H1 (cell line): ENCODE results near the gene OR7G2. TPM values are rescaled to one million over a fixed set of nuclear protein-coding genes. Genes with fewer than 3 reads are reported as not detected.
A peak's percentile ranks its signal among the peaks of the same experiment; 100 is the strongest.
"Not testable (repeated sequence)": the region's sequence is repeated elsewhere in the genome, so short reads cannot be mapped to it uniquely, and the experiment has no call there.

Experiments
- CTCF ChIA-PET: fragments of 300-600 bp; sonication (Branson Sonifier 250); formaldehyde crosslinking; loops from one replicate; lab custom pipeline; 2021; ENCODE audit not compliant: partially characterized antibody; lab: Charles Lee
- POLR2A ChIA-PET: fragments of 300-600 bp; sonication (Branson Sonifier 250); formaldehyde crosslinking; loops from one replicate; lab custom pipeline; 2021; ENCODE audit warnings: inconsistent platforms; ENCODE audit not compliant: partially characterized antibody; lab: Charles Lee
- DNase-seq, 2 experiments: peaks; one replicate each; pipeline versions ENCODE4 v3.0.0 to v3.0.0-alpha.2; 2010 to 2022; ENCODE audit warnings: low spot score in 2 of 2, low read depth in 1 of 2, mixed read lengths in 1 of 2
- FAIRE-seq: peaks from 2 replicates; lab custom pipeline; 2011; peaks lifted over from hg19 to GRCh38; lab: Jason Lieb, UNC
- H2AFZ ChIP-seq: 2 replicates; pipeline ENCODE4 v1.8.1; 2012; ENCODE audit warnings: low read length, inconsistent platforms
- H2AK5ac ChIP-seq: 2 replicates; pipeline ENCODE4 v1.6.1; 2013; ENCODE audit warnings: low read depth, low read length
- H2BK120ac ChIP-seq: replicated peaks from 2 replicates; pipeline ENCODE3; 2013; ENCODE audit warnings: low read depth, low read length, inconsistent platforms
- H2BK12ac ChIP-seq: 2 replicates; pipeline ENCODE4 v1.6.1; 2013; ENCODE audit warnings: low read depth, low read length
- H2BK15ac ChIP-seq: 2 replicates; pipeline ENCODE4 v1.6.1; 2013; ENCODE audit warnings: low read length
- H2BK20ac ChIP-seq: 2 replicates; pipeline ENCODE4 v1.6.1; 2013; ENCODE audit warnings: low read length
- H2BK5ac ChIP-seq: 2 replicates; pipeline ENCODE4 v1.6.1; 2013; ENCODE audit warnings: low read depth, low read length
- H3K14ac ChIP-seq: 2 replicates; pipeline ENCODE4 v1.6.1; 2013; ENCODE audit warnings: inconsistent platforms; ENCODE audit not compliant: insufficient read length
- H3K18ac ChIP-seq: 2 replicates; pipeline ENCODE4 v1.6.1; 2013; ENCODE audit warnings: low read length; ENCODE audit errors: extremely low read depth
- H3K23ac ChIP-seq: 2 replicates; pipeline ENCODE4 v1.6.1; 2013; ENCODE audit warnings: inconsistent platforms; ENCODE audit not compliant: insufficient read length
- H3K23me2 ChIP-seq: 2 replicates; pipeline ENCODE4 v1.6.1; 2013; ENCODE audit warnings: low read depth, low read length
- H3K27ac ChIP-seq: 2 replicates; pipeline ENCODE4 v1.6.1; 2011; ENCODE audit warnings: low read depth, low read length, inconsistent platforms
- H3K27me3 ChIP-seq, 4 experiments: replicated peaks in 1 of 4; 1 replicate in 1 of 4; 2 replicates in 3 of 4; pipeline versions ENCODE4 v1.6.1 to v1.8.1; 2011 to 2013; ENCODE audit warnings: low read length in 3 of 4, mild to moderate bottlenecking in 3 of 4, inconsistent platforms in 2 of 4, mixed read lengths in 2 of 4, moderate library complexity in 1 of 4; ENCODE audit not compliant: control insufficient read depth in 3 of 4, insufficient read depth in 3 of 4; ENCODE audit errors: extremely low read depth in 1 of 4
- H3K36me3 ChIP-seq, 4 experiments: 2 replicates each; pipeline versions ENCODE4 v1.6.1 to v1.8.1; 2011 to 2013; ENCODE audit warnings: mild to moderate bottlenecking in 4 of 4, low read length in 3 of 4, moderate library complexity in 2 of 4, control low read depth in 1 of 4, inconsistent platforms in 1 of 4; ENCODE audit not compliant: insufficient read depth in 4 of 4, control insufficient read depth in 2 of 4
- H3K4ac ChIP-seq: replicated peaks from 2 replicates; pipeline ENCODE3; 2013; ENCODE audit warnings: low read length, low read depth, mixed read lengths, inconsistent platforms; ENCODE audit not compliant: insufficient read length
- H3K4me1 ChIP-seq, 4 experiments: replicated peaks in 1 of 4; 1 replicate in 1 of 4; 2 replicates in 3 of 4; pipeline versions ENCODE4 v1.6.1 to v1.8.1; 2011 to 2013; ENCODE audit warnings: low read length in 3 of 4, inconsistent platforms in 2 of 4, mixed read lengths in 1 of 4; ENCODE audit not compliant: insufficient read depth in 4 of 4, control insufficient read depth in 3 of 4
- H3K4me2 ChIP-seq, 2 experiments: 2 replicates each; pipeline versions ENCODE4 v1.6.1 to v1.8.1; 2011 to 2013; ENCODE audit warnings: low read depth in 2 of 2, low read length in 2 of 2, control low read depth in 1 of 2, inconsistent platforms in 1 of 2, mild to moderate bottlenecking in 1 of 2; ENCODE audit not compliant: insufficient read depth in 1 of 2
- H3K4me3 ChIP-seq, 4 experiments: fragments of 200-600, 300-600 bp in 1 of 4; sonication (generic), shearing (Covaris generic), sonication (Bioruptor Twin) in 1 of 4; 2 replicates each; pipeline versions ENCODE4 v1.5.1 to v1.8.1; 2011 to 2016; ENCODE audit warnings: low read length in 4 of 4, low read depth in 3 of 4, control low read depth in 2 of 4, inconsistent platforms in 2 of 4, mild to moderate bottlenecking in 2 of 4, mixed read lengths in 1 of 4, moderate library complexity in 1 of 4; ENCODE audit not compliant: insufficient read depth in 2 of 4; ENCODE audit errors: extremely low read depth in 1 of 4
- H3K56ac ChIP-seq: replicated peaks from 2 replicates; pipeline ENCODE3; 2013; ENCODE audit warnings: low read depth, mild to moderate bottlenecking, mixed read lengths, low read length, inconsistent platforms; ENCODE audit not compliant: insufficient read length
- H3K79me1 ChIP-seq: 2 replicates; pipeline ENCODE4 v1.6.1; 2013; ENCODE audit warnings: low read depth, low read length, control low read depth
- H3K79me2 ChIP-seq, 2 experiments: 2 replicates each; pipeline versions ENCODE4 v1.6.1 to v1.8.1; 2012 to 2013; ENCODE audit warnings: low read length in 2 of 2, mild to moderate bottlenecking in 2 of 2, inconsistent platforms in 1 of 2; ENCODE audit not compliant: insufficient read depth in 2 of 2, control insufficient read depth in 1 of 2
- H3K9ac ChIP-seq, 4 experiments: replicated peaks in 1 of 4; 1 replicate in 1 of 4; 2 replicates in 3 of 4; pipeline versions ENCODE4 v1.6.1 to v1.8.1; 2011 to 2013; ENCODE audit warnings: low read depth in 3 of 4, low read length in 3 of 4, control low read depth in 2 of 4, mild to moderate bottlenecking in 2 of 4, moderate library complexity in 2 of 4, inconsistent platforms in 1 of 4; ENCODE audit errors: extremely low read depth in 1 of 4
- H3K9me3 ChIP-seq, 2 experiments: 2 replicates each; pipeline versions ENCODE4 v1.6.1 to v1.8.1; 2012 to 2013; ENCODE audit warnings: mild to moderate bottlenecking in 2 of 2, moderate library complexity in 2 of 2, control low read depth in 1 of 2, inconsistent platforms in 1 of 2, low read depth in 1 of 2, low read length in 1 of 2, mixed read lengths in 1 of 2; ENCODE audit not compliant: insufficient read depth in 2 of 2
- H4K20me1 ChIP-seq, 2 experiments: replicated peaks in 1 of 2; 2 replicates each; pipeline versions ENCODE3 to v1.8.1; 2011 to 2013; ENCODE audit warnings: inconsistent platforms in 2 of 2, low read length in 2 of 2, mild to moderate bottlenecking in 1 of 2; ENCODE audit not compliant: insufficient read depth in 2 of 2, control insufficient read depth in 1 of 2
- H4K5ac ChIP-seq: 2 replicates; pipeline ENCODE4 v1.6.1; 2013; ENCODE audit warnings: low read length, low read depth, mixed read lengths, inconsistent platforms; ENCODE audit not compliant: insufficient read length
- H4K8ac ChIP-seq: 2 replicates; pipeline ENCODE4 v1.8.0; 2013; ENCODE audit warnings: mild to moderate bottlenecking, moderate library complexity, low read length, inconsistent platforms; ENCODE audit not compliant: insufficient read depth; ENCODE audit errors: extremely low read depth
- H4K91ac ChIP-seq: replicated peaks from 2 replicates; pipeline ENCODE3; 2013; ENCODE audit warnings: low read length, mixed read lengths, inconsistent platforms; ENCODE audit not compliant: insufficient read length
- SP1 ChIP-seq: IDR thresholded peaks from 2 replicates; pipeline ENCODE4 v1.6.1; 2011; ENCODE audit warnings: low read depth, low read length
- WGBS, 2 experiments: shearing (Covaris generic) in 1 of 2; methylation state at CpG; one replicate each; pipeline versions ENCODE4 v1.1.6 to v1.1.7; 2013 to 2015; ENCODE audit warnings: low lambda C conversion rate in 2 of 2, mixed read lengths in 2 of 2, inconsistent platforms in 1 of 2, low coverage in 1 of 2, missing lambda C conversion rate in 1 of 2; ENCODE audit not compliant: insufficient replicate concordance in 2 of 2, insufficient coverage in 1 of 2, insufficient read length in 1 of 2; ENCODE audit errors: extremely low coverage in 1 of 2, missing lambda C conversion rate in 1 of 2; 5-methylcytosine and 5-hydroxymethylcytosine counted together
- polyA plus RNA-seq, 7 experiments: library from polyadenylated mRNA; depleted of rRNA in 3 of 7; stranded (reverse) in 5 of 7; unstranded in 2 of 7; fragments of >200 nt in 5 of 7; fragments of 200-250 nt in 2 of 7; gene quantifications; 1 replicate in 5 of 7; 2 replicates in 1 of 7; 4 replicates in 1 of 7; pipeline versions ENCODE4 v1.2.1 to v1.2.3, GENCODE V29; 2011 to 2013; ENCODE audit warnings: missing spikeins in 2 of 7, mixed read lengths in 2 of 7
- total RNA-seq: library from RNA; stranded (reverse); fragmentation: NEBNext Ultra II Directional; extraction: Animal tissue kit (Norgen Biotek cat#: 25700); gene quantifications from 2 replicates; pipeline ENCODE4 v1.2.1, GENCODE V29; 2021

OR7G2 gene
- total and polyA plus RNA-seq, 2 of the 8 experiments (the other 6 are each of a cell fraction or from before 2014, with no cell fraction given) = not detected

GRCh38 chr19:9053674-9054073 lies 53.6 kb downstream of the OR7G2 start:
- not testable (repeated sequence) for H4K5ac ChIP-seq, H4K91ac ChIP-seq, H3K27me3 ChIP-seq, H3K23ac ChIP-seq, H3K4me3 ChIP-seq, H2BK120ac ChIP-seq, H3K56ac ChIP-seq, DNase-seq, H3K9ac ChIP-seq, H4K8ac ChIP-seq
- ChIA-PET POLR2A (interaction anchor here (1.1 to 2.1 kb wide), 3 partner anchors 8 to 17 kb away, joined by 3 to 12 read pairs (median 5); no protein-coding TSS in a partner anchor), CTCF (interaction anchor here (0.6 to 1.4 kb wide), 3 partner anchors 11 to 52 kb away, joined by 3 to 5 read pairs (median 3); no protein-coding TSS in a partner anchor)
- TF ChIP-seq SP1 = 0 out of 2 replicates have a peak, but pooled peaks have one; percentile 39
- TF ChIP-seq, all 59 proteins: peak for 1; not testable (repeated sequence) for 58
- not testable (repeated sequence) for H3K4ac ChIP-seq, H3K18ac ChIP-seq, H4K20me1 ChIP-seq, H3K79me1 ChIP-seq, FAIRE-seq, H3K23me2 ChIP-seq, H3K9me3 ChIP-seq, H3K14ac ChIP-seq, H3K79me2 ChIP-seq, H2AFZ ChIP-seq, H3K36me3 ChIP-seq, H2BK5ac ChIP-seq, H3K27ac ChIP-seq, H2BK15ac ChIP-seq
- Histone ChIP-seq H3K4me1 (peaks cover 3 to 16% (median 7%) of the 10 kb centered on the region in 4 experiments; a peak in 6 of 7 replicates), H3K4me2 (peak overlapping the region in 1 of 2 experiments; percentile 74; a peak in 2 of 4 replicates), H2BK12ac (0 out of 2 replicates have a peak overlapping the region, but pooled peaks have one; percentile 29), H2AK5ac (0 out of 2 replicates have a peak overlapping the region, but pooled peaks have one; percentile 39), H2BK20ac (peak overlapping the region; percentile 61; the same call in 1 of the 2 replicates)
- 97% methylated on average over 6 of the region's 6 CpGs; no CpG with 5 or more reads in 1 of the 2 experiments for WGBS, 2 experiments
